RWPE2 (cell line): Measurements from ENCODE around the gene FAM227A.

Source experiments
- ATAC-seq: fragments of 200-7000 bp; cut with Tn5 transposase; 3 replicates; pipeline ENCODE4 v1.9.1; 2021; ENCODE audit warnings: low read depth
- DNase-seq: peaks from one replicate; pipeline ENCODE4 v3.0.0-alpha.2; 2020; ENCODE audit warnings: low spot score
- H3K27ac ChIP-seq: fragments of 450-650 bp; 2 replicates; pipeline ENCODE4 v1.5.1; 2017; ENCODE audit warnings: mild to moderate bottlenecking; ENCODE audit not compliant: poor library complexity, severe bottlenecking
- H3K27me3 ChIP-seq: fragments of 250-450 bp; sonication (Bioruptor Pico); 2 replicates; pipeline ENCODE4 v1.5.1; 2021; ENCODE audit warnings: mild to moderate bottlenecking, moderate library complexity; ENCODE audit not compliant: insufficient read depth, poor library complexity, severe bottlenecking
- H3K36me3 ChIP-seq: fragments of 250-450 bp; sonication (Bioruptor Pico); 2 replicates; pipeline ENCODE4 v1.5.1; 2020; ENCODE audit warnings: low read depth, mild to moderate bottlenecking, moderate library complexity
- H3K4me1 ChIP-seq: fragments of 250-450 bp; sonication (Bioruptor Pico); 2 replicates; pipeline ENCODE4 v1.5.1; 2021; ENCODE audit warnings: mild to moderate bottlenecking, moderate library complexity; ENCODE audit not compliant: insufficient read depth, poor library complexity, severe bottlenecking
- H3K4me3 ChIP-seq: fragments of 250-450 bp; sonication (Bioruptor Pico); 2 replicates; pipeline ENCODE4 v1.5.1; 2021; ENCODE audit warnings: mild to moderate bottlenecking, moderate library complexity; ENCODE audit not compliant: severe bottlenecking
- H3K9me3 ChIP-seq: fragments of 250-450 bp; sonication (Bioruptor Pico); 2 replicates; pipeline ENCODE4 v1.5.1; 2021; ENCODE audit warnings: mild to moderate bottlenecking, moderate library complexity; ENCODE audit not compliant: severe bottlenecking
- CTCF ChIP-seq: fragments of 450-650 bp; IDR thresholded peaks from one replicate; pipeline ENCODE4 v1.5.1; 2017; ENCODE audit warnings: mild to moderate bottlenecking, moderate library complexity; ENCODE audit not compliant: poor library complexity, severe bottlenecking

FAM227A gene

GRCh38 chr22:38696606-38697424, 40.6 kb upstream of the FAM227A start:
- Histone ChIP-seq H3K27me3 (no peaks in the 10 kb centered on the region), H3K9me3 (no peaks in the 10 kb centered on the region), H3K4me3 (no peak overlapping the region), H3K4me1 (peaks cover 29% of the 10 kb centered on the region), H3K36me3 (peaks cover 56% of the 10 kb centered on the region), H3K27ac (peak overlapping the region; percentile 75)
- peak; percentile 77 for ATAC-seq
- DNase-seq = no peak
- no peak for TF ChIP-seq CTCF

GRCh38 chr22:38694940-38695339, 38.7 kb upstream of the FAM227A start:
- Histone ChIP-seq H3K36me3 (peaks cover 73% of the 10 kb centered on the region), H3K27ac (peak overlapping the region; percentile 75), H3K9me3 (no peaks in the 10 kb centered on the region), H3K27me3 (no peaks in the 10 kb centered on the region), H3K4me3 (no peak overlapping the region), H3K4me1 (peaks cover 29% of the 10 kb centered on the region)
- DNase-seq (no peak), ATAC-seq (no peak)
- TF ChIP-seq CTCF = no peak

GRCh38 chr22:38694049-38694448, 37.9 kb upstream of the FAM227A start:
- peaks cover 80% of the 10 kb centered on the region for H3K36me3 ChIP-seq
- no peaks in the 10 kb centered on the region for H3K27me3 ChIP-seq
- DNase-seq (no peak), ATAC-seq (no peak)
- TF ChIP-seq CTCF = no peak
- no peak overlapping the region for H3K27ac ChIP-seq
- no peak overlapping the region for H3K4me3 ChIP-seq
- no peaks in the 10 kb centered on the region for H3K9me3 ChIP-seq
- peaks cover 29% of the 10 kb centered on the region for H3K4me1 ChIP-seq

- Histone ChIP-seq H3K27ac (no peak overlapping the region), H3K4me3 (no peak overlapping the region), H3K4me1 (no peaks in the 10 kb centered on the region), H3K27me3 (no peaks in the 10 kb centered on the region), H3K36me3 (peaks cover 85% of the 10 kb centered on the region), H3K9me3 (no peaks in the 10 kb centered on the region)
- no peak for DNase-seq
- TF ChIP-seq CTCF = no peak
- no peak for ATAC-seq
Measured at GRCh38 chr22:38689651-38690050, 33.5 kb upstream of the FAM227A start.

- Histone ChIP-seq H3K4me1 (peaks cover 3% of the 10 kb centered on the region), H3K36me3 (peaks cover 70% of the 10 kb centered on the region), H3K9me3 (no peaks in the 10 kb centered on the region), H3K27ac (no peak overlapping the region), H3K27me3 (no peaks in the 10 kb centered on the region), H3K4me3 (no peak overlapping the region)
- no peak for ATAC-seq
- TF ChIP-seq CTCF = no peak
- DNase-seq = no peak
Measured at GRCh38 chr22:38685761-38686160, 29.6 kb upstream of the FAM227A start.
